HepG2 (cell line): ENCODE results near the gene TBCE. TPM values are rescaled to one million over a fixed set of nuclear protein-coding genes. Genes with fewer than 3 reads are reported as not detected.

Source experiments
- BCL6 ChIP-seq: IDR thresholded peaks from 2 replicates; pipeline ENCODE4 v1.6.1; 2016; ENCODE audit warnings: missing genetic modification reagents, missing compliant biosample characterization
- ETV6 ChIP-seq: sonication (generic); formaldehyde crosslinking; conservative IDR thresholded peaks from 2 replicates; pipeline ENCODE4 v1.4.0; 2020; ENCODE audit warnings: missing genetic modification reagents
- FOXK2 ChIP-seq: fragments of 450-650 bp; IDR thresholded peaks from 2 replicates; pipeline ENCODE4 v1.6.1; 2016
- HMGA1 ChIP-seq: sonication (generic); formaldehyde crosslinking; conservative IDR thresholded peaks from 2 replicates; pipeline ENCODE4 v1.4.0; 2020; ENCODE audit warnings: missing genetic modification reagents
- MAFK ChIP-seq, 2 experiments: IDR thresholded peaks in 1 of 2; conservative IDR thresholded peaks in 1 of 2; 2 replicates each; pipeline ENCODE4 v1.6.1; 2011; ENCODE audit warnings: improper control_type of control experiment in 2 of 2, low read length in 2 of 2
- RARA ChIP-seq: IDR thresholded peaks from 2 replicates; pipeline ENCODE4 v1.6.1; 2016; ENCODE audit warnings: missing genetic modification reagents, missing compliant biosample characterization
- RARG ChIP-seq: sonication (generic); formaldehyde crosslinking; IDR thresholded peaks from 2 replicates; pipeline ENCODE4 v1.4.0; 2020; ENCODE audit warnings: low read depth, mild to moderate bottlenecking, missing genetic modification reagents
- RBM22 ChIP-seq: fragments of 200-400 bp; formaldehyde crosslinking; optimal IDR thresholded peaks from 2 replicates; pipeline ENCODE3; 2017; ENCODE audit warnings: mild to moderate bottlenecking, low read length, moderate library complexity
- TRIM24 ChIP-seq: sonication (generic); formaldehyde crosslinking; IDR thresholded peaks from 2 replicates; pipeline ENCODE4 v1.8.0; 2022; ENCODE audit warnings: mild to moderate bottlenecking, missing genetic modification reagents
- XRCC5 ChIP-seq: fragments of 200-400 bp; formaldehyde crosslinking; optimal IDR thresholded peaks from 2 replicates; pipeline ENCODE3; 2017; ENCODE audit warnings: mild to moderate bottlenecking, low read length
- ZBTB3 ChIP-seq: sonication (generic); formaldehyde crosslinking; IDR thresholded peaks from 2 replicates; pipeline ENCODE4 v1.4.0; 2020; ENCODE audit warnings: low read depth, mild to moderate bottlenecking, moderate library complexity, missing genetic modification reagents, borderline replicate concordance
- ZNF614 ChIP-seq: IDR thresholded peaks from 2 replicates; pipeline ENCODE4 v1.6.1; 2018; ENCODE audit warnings: missing biosample characterization, missing genetic modification reagents, inconsistent platforms, borderline replicate concordance
- ZNF7 ChIP-seq: IDR thresholded peaks from 2 replicates; pipeline ENCODE4 v1.6.1; 2016; ENCODE audit warnings: missing biosample characterization, missing genetic modification reagents
- polyA plus RNA-seq, 8 experiments: library from polyadenylated mRNA; depleted of rRNA in 3 of 8; stranded (reverse) in 7 of 8; unstranded in 1 of 8; fragments of >200 nt; fragmentation: Illumina TruSeq in 4 of 8; extraction: Trizol in 4 of 8; gene quantifications; 2 replicates each; pipeline versions ENCODE4 v1.2.1 to v1.2.3, GENCODE V29; 2011 to 2016; ENCODE audit warnings: low read depth in 4 of 8, missing spikeins in 1 of 8, mixed read lengths in 1 of 8; ENCODE audit not compliant: insufficient read depth in 1 of 8
- total RNA-seq, 5 experiments: library from RNA; depleted of rRNA; stranded (reverse); fragments of >200 nt; fragmentation: Illumina TruSeq; extraction: Trizol; gene quantifications; 2 replicates each; pipeline ENCODE4 v1.2.3, GENCODE V29; 2016; ENCODE audit warnings: low read depth in 1 of 5
- TF ChIP-seq, protein P1 (sequence below): sonication (generic); formaldehyde crosslinking; IDR thresholded peaks from 2 replicates; pipeline ENCODE4 v1.5.1; 2020; ENCODE audit warnings: mild to moderate bottlenecking, missing genetic modification reagents, borderline replicate concordance
- TF ChIP-seq, protein P2 (sequence below): sonication (generic); formaldehyde crosslinking; IDR thresholded peaks from 2 replicates; pipeline ENCODE4 v1.4.0; 2020; ENCODE audit warnings: missing genetic modification reagents
- TF ChIP-seq, protein P3 (sequence below), 2 experiments: fragments of 450-650 bp in 1 of 2; sonication (generic) in 1 of 2; formaldehyde crosslinking in 1 of 2; IDR thresholded peaks; 2 replicates each; pipeline versions ENCODE4 v1.6.1 to v1.8.0; 2016 to 2022; ENCODE audit warnings: antibody characterized with exemption in 1 of 2, mild to moderate bottlenecking in 1 of 2, missing genetic modification reagents in 1 of 2

The TBCE gene
- total and polyA plus RNA-seq, 2 of the 13 experiments (the other 11 are each of a cell fraction or from before 2014, with no cell fraction given): 25.6 to 31.1 TPM

DNA sequence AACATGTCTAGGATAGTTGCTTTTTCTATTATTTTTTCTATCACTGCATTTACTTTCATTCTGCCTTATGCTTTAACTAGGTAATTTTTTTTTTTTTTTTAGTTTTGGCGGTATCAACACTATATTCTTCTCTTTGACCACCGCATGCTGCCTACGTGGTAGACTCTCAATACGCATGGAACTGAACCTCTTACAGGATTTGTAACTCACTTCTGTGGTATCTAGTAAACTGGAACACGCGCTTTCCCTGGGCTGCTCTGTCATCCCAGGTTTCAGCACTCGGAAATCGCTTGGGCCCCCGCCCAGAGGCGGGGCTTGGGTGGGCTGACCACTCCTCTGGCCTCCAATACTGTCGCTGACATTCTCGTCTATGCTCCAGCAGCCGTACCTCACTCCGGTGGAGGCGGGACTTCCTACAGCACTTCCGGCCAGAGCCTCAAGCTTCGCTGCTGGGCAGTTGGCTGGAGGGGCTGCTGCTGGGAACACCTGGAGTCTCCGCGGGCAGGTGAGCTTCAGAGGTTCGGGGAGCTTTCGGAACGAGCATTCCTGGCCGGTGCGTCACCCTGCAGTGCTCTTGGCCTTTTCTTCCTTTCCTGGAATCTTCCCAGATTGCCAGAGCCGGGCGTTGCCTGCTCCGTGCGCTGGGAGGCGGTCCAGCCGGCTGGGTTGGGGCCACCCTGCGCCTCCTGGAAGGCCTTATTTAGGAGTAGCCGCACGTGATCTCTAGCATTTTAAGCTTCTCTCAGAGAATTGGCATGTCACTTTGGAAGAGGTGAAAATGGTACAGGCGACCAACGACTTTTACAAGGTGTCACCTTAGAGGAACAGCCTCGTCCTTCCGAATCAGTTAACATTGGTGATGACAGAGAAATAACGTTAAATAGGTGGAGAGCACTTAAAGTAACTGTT, at the start of gene TBCE (continued):
- TF ChIP-seq RBM22: no peak
- peak; percentile 20; the same call in 1 of the 2 replicates for TF ChIP-seq BCL6 (CRISPR knock-in tag)
- TF ChIP-seq, protein P1, sequence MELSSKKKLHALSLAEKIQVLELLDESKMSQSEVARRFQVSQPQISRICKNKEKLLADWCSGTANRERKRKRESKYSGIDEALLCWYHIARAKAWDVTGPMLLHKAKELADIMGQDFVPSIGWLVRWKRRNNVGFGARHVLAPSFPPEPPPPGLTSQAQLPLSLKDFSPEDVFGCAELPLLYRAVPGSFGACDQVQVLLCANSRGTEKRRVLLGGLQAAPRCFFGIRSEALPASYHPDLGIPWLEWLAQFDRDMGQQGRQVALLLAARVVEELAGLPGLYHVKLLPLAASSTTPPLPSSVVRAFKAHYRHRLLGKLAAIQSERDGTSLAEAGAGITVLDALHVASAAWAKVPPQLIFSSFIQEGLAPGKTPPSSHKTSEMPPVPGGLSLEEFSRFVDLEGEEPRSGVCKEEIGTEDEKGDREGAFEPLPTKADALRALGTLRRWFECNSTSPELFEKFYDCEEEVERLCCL (CRISPR knock-in tag): 0 out of 2 replicates have a peak, but pooled peaks have one; percentile 32
- peak; percentile 26; the same call in 1 of the 2 replicates for TF ChIP-seq ZNF614
- TF ChIP-seq RARA (CRISPR knock-in tag): peak; percentile 31
- TF ChIP-seq XRCC5: peak; percentile 80
- no peak for TF ChIP-seq ETV6
- no peak for TF ChIP-seq HMGA1 (CRISPR knock-in tag)
- no peak for TF ChIP-seq ZBTB3 (CRISPR knock-in tag)
- TF ChIP-seq, protein P2, sequence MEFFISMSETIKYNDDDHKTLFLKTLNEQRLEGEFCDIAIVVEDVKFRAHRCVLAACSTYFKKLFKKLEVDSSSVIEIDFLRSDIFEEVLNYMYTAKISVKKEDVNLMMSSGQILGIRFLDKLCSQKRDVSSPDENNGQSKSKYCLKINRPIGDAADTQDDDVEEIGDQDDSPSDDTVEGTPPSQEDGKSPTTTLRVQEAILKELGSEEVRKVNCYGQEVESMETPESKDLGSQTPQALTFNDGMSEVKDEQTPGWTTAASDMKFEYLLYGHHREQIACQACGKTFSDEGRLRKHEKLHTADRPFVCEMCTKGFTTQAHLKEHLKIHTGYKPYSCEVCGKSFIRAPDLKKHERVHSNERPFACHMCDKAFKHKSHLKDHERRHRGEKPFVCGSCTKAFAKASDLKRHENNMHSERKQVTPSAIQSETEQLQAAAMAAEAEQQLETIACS (CRISPR knock-in tag): no peak
- no peak for TF ChIP-seq RARG (CRISPR knock-in tag)
- TF ChIP-seq MAFK (conservative IDR thresholded peaks at IDR 0.05 in 1 of 2, IDR thresholded peaks at IDR 0.05 in 1 of 2; ENCODE audit: low read length in 2 of 2): no peak
- TF ChIP-seq, protein P3, sequence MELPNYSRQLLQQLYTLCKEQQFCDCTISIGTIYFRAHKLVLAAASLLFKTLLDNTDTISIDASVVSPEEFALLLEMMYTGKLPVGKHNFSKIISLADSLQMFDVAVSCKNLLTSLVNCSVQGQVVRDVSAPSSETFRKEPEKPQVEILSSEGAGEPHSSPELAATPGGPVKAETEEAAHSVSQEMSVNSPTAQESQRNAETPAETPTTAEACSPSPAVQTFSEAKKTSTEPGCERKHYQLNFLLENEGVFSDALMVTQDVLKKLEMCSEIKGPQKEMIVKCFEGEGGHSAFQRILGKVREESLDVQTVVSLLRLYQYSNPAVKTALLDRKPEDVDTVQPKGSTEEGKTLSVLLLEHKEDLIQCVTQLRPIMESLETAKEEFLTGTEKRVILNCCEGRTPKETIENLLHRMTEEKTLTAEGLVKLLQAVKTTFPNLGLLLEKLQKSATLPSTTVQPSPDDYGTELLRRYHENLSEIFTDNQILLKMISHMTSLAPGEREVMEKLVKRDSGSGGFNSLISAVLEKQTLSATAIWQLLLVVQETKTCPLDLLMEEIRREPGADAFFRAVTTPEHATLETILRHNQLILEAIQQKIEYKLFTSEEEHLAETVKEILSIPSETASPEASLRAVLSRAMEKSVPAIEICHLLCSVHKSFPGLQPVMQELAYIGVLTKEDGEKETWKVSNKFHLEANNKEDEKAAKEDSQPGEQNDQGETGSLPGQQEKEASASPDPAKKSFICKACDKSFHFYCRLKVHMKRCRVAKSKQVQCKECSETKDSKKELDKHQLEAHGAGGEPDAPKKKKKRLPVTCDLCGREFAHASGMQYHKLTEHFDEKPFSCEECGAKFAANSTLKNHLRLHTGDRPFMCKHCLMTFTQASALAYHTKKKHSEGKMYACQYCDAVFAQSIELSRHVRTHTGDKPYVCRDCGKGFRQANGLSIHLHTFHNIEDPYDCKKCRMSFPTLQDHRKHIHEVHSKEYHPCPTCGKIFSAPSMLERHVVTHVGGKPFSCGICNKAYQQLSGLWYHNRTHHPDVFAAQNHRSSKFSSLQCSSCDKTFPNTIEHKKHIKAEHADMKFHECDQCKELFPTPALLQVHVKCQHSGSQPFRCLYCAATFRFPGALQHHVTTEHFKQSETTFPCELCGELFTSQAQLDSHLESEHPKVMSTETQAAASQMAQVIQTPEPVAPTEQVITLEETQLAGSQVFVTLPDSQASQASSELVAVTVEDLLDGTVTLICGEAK (IDR thresholded peaks at IDR 0.05): peak; percentile 6; the same call in 1 of the 2 replicates
- TF ChIP-seq, protein P3 (CRISPR knock-in tag; IDR thresholded peaks at IDR 0.05): no peak
- TF ChIP-seq TRIM24 (CRISPR knock-in tag): no peak
- TF ChIP-seq ZNF7: no peak
- no peak for TF ChIP-seq FOXK2
